Measurements from ENCODE around the gene IP6K2.
A peak's percentile ranks its signal among the peaks of the same experiment; 100 is the strongest.
"Not testable (repeated sequence)": the region's sequence is repeated elsewhere in the genome, so short reads cannot be mapped to it uniquely, and the experiment has no call there.

IP6K2 gene

DNA sequence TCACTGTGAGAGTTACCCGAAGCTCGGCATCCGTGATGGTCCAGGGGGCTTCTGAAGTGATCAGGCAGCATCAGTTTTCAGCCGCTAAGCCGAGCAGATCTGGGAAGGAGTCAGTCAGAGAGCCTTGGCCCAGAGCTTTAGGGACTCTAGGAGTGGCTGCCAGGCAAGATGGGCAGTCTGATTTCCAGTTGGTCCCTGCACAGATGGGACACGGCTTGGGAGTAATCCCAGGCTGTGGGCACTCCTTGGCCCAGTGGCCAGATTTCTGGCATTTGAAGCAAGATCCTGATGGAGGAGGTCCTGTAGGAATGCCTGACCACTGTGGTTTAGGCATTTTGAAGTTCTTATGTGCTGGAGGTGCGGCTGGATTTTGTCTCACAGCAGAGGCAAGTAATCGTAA, 10.5 kb upstream of the IP6K2 start:
- DNase-seq: no peak
- TF ChIP-seq, protein P1, sequence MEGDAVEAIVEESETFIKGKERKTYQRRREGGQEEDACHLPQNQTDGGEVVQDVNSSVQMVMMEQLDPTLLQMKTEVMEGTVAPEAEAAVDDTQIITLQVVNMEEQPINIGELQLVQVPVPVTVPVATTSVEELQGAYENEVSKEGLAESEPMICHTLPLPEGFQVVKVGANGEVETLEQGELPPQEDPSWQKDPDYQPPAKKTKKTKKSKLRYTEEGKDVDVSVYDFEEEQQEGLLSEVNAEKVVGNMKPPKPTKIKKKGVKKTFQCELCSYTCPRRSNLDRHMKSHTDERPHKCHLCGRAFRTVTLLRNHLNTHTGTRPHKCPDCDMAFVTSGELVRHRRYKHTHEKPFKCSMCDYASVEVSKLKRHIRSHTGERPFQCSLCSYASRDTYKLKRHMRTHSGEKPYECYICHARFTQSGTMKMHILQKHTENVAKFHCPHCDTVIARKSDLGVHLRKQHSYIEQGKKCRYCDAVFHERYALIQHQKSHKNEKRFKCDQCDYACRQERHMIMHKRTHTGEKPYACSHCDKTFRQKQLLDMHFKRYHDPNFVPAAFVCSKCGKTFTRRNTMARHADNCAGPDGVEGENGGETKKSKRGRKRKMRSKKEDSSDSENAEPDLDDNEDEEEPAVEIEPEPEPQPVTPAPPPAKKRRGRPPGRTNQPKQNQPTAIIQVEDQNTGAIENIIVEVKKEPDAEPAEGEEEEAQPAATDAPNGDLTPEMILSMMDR (IDR thresholded peaks at IDR 0.05; ENCODE audit: low read depth, low read length): no peak
- no peaks in the 10 kb centered on the region for H3K27me3 ChIP-seq

DNA sequence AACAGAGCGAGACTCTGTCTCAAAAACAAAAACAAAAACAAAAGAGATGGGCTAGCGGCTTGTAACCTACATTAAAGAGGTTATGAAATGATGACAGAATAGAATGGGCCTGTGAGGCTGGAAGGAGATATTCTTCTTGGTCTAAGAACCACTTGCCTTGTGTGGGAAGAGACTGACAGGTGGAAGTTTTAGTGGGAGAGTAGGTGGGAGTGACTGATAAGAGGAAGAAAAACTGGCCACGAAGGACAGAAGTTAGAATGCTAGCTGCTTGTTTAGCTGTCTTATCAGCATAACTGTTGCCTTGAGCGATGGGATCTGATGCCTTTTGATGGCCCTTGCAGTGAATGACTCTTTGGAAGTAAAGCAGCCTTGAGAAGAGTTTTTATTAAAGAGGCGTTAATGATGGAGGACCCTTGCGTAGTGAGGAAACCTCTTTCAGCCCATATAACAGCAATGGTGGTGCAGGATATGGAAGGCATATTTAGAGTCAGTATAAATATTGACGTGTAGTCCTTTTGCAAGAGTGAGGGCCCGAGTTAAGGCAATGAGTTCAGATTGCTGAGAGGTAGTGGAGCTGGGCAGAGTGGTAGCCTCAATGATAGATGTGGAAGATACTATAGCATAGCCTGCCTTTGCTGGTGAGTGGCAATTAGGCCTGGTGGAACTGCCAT, 8.3 kb upstream of the IP6K2 start:
- H3K27me3 ChIP-seq; H3K4me1 ChIP-seq; H3K4me3 ChIP-seq (ENCODE audit: low read depth, low read length); H3K9me3 ChIP-seq; H3K36me3 ChIP-seq; DNase-seq: not testable (repeated sequence)

More for the DNA sequence above, 10.5 kb upstream of the IP6K2 start:
- H3K36me3 ChIP-seq: no peaks in the 10 kb centered on the region
- H3K9me3 ChIP-seq: no peaks in the 10 kb centered on the region
- H3K4me1 ChIP-seq: no peaks in the 10 kb centered on the region
- H3K4me3 ChIP-seq (ENCODE audit: low read depth, low read length): no peak overlapping the region

DNA sequence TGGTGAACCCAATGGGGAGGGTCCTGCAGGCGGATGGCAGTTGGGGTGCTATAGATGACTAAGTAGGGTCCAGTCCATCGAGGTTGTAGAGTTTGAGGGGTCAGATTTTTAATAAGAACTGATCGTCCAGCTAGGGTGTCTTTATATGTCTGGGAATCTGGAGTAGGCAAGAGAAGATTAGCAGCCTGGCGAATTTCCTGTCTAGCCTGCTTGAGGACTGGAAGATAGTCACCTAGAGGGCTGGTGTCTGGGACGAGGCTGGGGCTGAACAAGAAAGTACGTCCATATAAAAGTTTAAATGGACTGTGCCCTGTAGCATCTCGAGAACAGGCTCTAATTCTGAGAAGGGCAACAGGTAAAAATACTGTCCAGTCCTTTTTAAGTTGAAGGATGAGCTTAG, 6.7 kb upstream of the IP6K2 start:
- no peaks in the 10 kb centered on the region for H3K4me1 ChIP-seq
- no peaks in the 10 kb centered on the region for H3K9me3 ChIP-seq
- no peak for DNase-seq
- no peaks in the 10 kb centered on the region for H3K27me3 ChIP-seq
- H3K4me3 ChIP-seq (ENCODE audit: low read depth, low read length): no peak overlapping the region
- TF ChIP-seq, protein P1 (IDR thresholded peaks at IDR 0.05; ENCODE audit: low read depth, low read length): no peak
- H3K36me3 ChIP-seq: no peaks in the 10 kb centered on the region

DNA sequence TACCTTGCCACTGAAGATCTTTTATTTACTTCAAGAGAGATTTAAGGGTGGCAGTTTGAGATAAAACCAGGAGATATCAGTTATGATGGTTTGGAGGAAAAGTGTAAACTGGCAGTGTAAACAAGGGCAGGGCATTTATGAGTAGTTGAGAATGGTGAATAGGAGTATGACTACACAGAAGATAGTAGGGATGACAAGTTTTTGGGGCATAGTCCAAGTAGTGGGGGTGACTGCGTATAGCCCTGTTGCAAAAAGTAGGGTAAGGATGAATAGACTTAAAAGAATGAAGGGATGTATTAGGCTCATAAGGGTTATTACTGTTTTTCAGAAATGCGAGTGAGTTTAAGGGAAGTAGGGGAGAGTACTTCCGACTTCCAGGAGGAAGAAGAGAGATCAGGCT, 6.3 kb upstream of the IP6K2 start:
- H3K36me3 ChIP-seq; H3K27me3 ChIP-seq; H3K4me3 ChIP-seq (ENCODE audit: low read depth, low read length); H3K9me3 ChIP-seq; H3K4me1 ChIP-seq; DNase-seq: not testable (repeated sequence)

DNA sequence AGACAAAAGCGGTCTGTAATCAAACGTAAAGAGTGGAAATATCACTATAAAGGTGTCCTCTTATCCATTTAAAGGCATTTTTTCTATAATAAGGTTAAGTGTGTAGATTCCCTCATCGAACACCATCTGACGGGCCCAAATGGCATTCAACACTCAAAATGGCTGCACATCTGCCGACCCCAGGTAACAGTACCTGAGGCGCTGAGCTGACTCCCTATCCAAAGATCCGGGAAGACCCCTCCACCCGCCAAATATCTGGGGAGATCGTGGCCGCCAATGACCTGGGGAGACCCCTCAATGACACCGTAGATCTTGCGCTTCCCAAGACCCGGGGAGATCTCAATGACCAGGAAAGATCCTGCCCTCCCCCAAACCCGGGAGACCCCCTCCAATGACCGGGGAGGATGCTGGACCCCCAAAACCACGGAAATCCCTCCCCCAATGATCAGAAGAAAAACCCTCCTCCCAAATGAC, 476 bp downstream of the IP6K2 start:
- TF ChIP-seq, protein P1 (IDR thresholded peaks at IDR 0.05; ENCODE audit: low read depth, low read length): no peak
- Histone ChIP-seq H3K4me1 (no peaks in the 10 kb centered on the region), H3K36me3 (peaks cover 32% of the 10 kb centered on the region), H3K9me3 (no peaks in the 10 kb centered on the region), H3K27me3 (no peaks in the 10 kb centered on the region), H3K4me3 (ENCODE audit: low read depth, low read length) (peak overlapping the region; percentile 96)
- DNase-seq: no peak

DNA sequence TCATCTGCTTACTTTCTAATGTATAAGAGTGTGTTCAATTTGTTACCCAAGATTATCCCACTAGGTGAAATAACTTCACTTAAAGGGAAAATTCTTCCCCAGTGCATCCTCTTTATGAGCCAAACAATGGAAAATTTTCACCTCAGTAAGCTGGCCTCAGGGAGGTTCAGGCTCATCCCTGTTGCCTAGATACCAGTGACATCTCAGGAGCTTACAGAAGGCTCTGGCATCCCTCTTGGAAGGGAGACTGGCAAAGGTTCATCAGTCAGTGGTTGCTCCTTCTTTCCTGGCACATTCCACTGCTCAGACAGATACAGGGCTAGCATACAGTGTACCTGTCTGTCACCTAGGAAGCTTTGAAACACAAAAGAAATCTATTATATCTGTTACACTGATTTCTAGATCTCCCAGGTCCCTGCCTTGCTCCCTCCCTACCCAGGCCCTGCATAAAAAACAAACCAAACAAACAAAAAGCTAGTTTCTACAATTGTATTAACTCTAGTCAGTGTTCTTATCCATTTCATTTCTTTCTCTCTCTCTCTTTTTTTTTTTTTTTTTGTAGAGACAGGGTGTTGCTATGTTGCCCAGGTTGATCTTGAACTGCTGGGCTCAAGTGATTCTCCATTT, 1.7 kb downstream of the IP6K2 start:
- Histone ChIP-seq H3K36me3 (peaks cover 40% of the 10 kb centered on the region), H3K4me3 (ENCODE audit: low read depth, low read length) (peak overlapping the region; percentile 96), H3K9me3 (no peaks in the 10 kb centered on the region), H3K27me3 (no peaks in the 10 kb centered on the region), H3K4me1 (no peaks in the 10 kb centered on the region)
- TF ChIP-seq, protein P1 (IDR thresholded peaks at IDR 0.05; ENCODE audit: low read depth, low read length): no peak
- DNase-seq: peak; percentile 20

DNA sequence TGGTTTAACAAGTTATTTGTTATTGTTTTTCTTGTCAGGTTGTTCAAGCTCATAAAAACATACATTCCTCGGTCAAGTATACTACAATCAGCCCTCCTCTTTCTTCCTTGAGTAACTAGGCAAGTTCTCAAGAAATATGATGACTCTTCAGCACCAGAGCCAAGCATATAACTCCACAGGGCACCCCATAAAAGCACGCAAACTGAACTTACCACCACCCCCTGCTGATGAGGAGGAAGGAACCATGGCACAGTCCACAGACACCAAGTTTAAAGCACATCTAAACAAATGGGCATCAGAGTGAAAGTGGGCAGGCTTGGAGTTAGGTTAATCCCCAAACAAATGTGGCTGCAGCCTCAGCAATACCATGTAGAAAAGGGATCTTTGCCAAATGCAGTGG, 5.3 kb downstream of the IP6K2 start:
- Histone ChIP-seq H3K4me1 (no peaks in the 10 kb centered on the region), H3K4me3 (ENCODE audit: low read depth, low read length) (no peak overlapping the region)

More for the DNA sequence above, 5.3 kb downstream of the IP6K2 start:
- TF ChIP-seq, protein P1 (IDR thresholded peaks at IDR 0.05; ENCODE audit: low read depth, low read length): no peak
- H3K9me3 ChIP-seq: no peaks in the 10 kb centered on the region
- H3K36me3 ChIP-seq: peaks cover 62% of the 10 kb centered on the region
- no peaks in the 10 kb centered on the region for H3K27me3 ChIP-seq
- DNase-seq: no peak

Measured in BE2C (cell line).